UCSD-AML1 (cell line): ENCODE results near the gene CHCHD3.

Source experiments
- DNase-seq: peaks from one replicate; lab custom pipeline; 2025; ENCODE audit not compliant: unreplicated experiment; lab: John Stamatoyannopoulos, UW

CHCHD3 gene

DNA sequence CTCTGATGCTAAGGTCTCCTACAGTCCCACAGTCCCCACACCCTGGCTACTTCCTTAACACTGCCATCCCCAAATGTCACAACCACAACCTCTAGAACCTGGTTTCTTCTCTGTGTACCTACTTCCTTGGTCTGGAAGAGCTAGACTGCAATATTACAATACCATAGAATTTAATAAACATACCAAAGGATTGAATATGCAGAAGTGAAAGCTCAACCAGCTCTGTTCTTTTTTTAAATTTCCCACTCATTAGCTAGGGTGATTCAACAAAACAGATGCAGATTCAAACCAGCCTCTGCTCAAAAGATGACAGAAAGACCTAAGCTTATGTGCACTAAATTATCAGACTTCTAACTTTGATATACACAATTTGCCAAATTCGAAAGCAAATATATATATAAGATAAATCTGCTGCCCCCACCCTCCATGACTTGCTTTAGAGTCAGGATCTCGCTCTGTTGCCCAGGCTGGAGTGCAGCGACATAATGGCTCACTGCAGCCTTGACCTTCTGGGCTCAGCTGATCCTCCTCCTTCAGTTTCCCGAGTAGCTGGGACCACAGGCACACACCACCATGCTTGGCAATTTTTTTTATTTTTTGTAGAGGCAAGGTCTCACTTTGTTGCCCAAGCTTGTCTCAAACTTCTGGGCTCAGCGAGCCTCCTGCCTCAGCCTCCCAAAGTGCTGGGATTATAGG is 212.6 kb downstream of the CHCHD3 start:
- no peak for DNase-seq

GRCh38 chr7:132866551-132866950 is 215.3 kb downstream of the CHCHD3 start:
- no peak for DNase-seq

GRCh38 chr7:132866144-132866531 is 215.8 kb downstream of the CHCHD3 start:
- no peak for DNase-seq

DNA sequence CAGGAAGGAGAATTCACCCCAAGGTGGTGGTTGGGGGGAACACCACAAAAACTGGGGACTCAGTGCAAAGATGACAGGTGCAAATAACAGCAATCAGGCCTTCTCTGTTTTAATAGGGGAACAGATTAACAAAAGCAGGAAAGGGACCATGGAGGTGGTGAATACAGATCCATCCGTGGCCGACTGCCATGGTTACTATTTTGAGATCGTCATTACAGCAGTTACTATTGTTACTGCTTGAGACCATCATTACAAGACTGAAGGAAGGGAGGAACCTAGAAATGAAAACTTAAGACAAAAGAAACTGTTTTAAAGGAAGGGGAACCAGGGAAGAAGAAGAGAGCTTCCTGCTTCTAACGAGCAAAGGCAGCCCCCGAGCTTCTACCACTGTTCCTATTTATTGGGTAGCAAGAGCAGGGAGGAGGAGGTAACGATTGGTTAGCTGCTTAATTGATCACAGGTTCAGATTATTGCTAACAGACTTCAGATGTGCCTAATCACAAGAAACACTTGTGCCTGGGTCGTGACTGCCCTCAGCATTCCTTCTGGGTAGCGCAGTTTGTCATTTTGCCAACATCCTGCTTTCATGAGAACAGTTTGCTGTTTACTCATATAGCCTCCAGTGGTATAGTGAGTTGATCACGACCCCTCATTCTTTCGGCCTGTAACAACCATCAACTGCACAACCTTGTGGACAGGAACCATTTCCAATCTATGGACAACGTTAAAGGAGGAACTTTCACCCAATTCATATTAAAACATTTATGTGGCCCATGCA is 216.3 kb downstream of the CHCHD3 start:
- DNase-seq = no peak

DNA sequence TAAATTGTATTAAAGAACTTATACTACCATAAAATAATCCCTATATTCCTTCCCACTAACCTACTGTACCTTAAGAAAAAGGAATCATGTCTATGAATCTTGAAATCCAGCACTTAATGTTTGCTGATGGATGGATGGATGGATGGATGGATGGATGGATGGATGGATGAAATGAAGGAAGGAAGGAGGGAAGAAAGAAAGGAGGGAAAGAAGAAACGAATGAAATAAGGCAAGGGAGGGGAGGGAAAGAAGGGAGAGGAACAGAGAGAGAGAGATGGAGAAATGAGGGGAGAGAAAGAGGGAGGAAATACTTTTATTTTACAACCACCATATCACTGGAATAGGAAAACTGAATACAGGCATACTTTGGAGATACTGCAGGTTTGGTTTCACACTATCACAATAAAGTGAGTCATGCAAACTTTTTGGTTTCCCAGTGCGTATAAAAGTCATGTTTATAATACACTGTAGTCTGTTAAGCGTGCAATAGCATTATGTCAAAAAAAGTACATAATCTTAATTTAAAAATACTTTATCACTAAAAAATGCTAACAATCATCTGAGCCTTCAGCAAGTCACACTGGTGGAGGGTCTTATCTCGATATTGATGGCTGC is 219.8 kb downstream of the CHCHD3 start:
- no peak for DNase-seq

- DNase-seq = no peak
Measured at GRCh38 chr7:132861424-132861823, 220.5 kb downstream of the CHCHD3 start.

GRCh38 chr7:132859199-132859598 is 222.7 kb downstream of the CHCHD3 start:
- DNase-seq = no peak

DNA sequence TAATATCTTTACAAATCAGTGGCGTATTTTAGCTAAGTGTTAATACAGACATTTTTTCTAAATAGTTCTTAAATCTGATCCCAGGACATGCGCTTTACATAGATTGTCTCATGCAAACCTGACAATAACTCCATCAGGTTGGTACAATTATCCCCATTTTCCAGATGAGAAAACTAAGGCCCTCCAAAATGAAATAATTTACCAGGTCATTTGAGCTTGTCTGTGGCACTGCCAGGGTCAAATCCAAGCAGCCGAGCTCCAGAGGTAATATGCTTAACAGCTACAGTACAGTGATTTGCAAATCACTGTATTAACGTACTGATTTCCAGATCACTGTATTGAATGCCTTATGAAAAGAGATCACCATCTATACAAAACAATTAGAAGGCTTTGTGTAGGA is 223.1 kb downstream of the CHCHD3 start:
- no peak for DNase-seq

GRCh38 chr7:132858251-132858650 is 223.6 kb downstream of the CHCHD3 start:
- DNase-seq = no peak

DNA sequence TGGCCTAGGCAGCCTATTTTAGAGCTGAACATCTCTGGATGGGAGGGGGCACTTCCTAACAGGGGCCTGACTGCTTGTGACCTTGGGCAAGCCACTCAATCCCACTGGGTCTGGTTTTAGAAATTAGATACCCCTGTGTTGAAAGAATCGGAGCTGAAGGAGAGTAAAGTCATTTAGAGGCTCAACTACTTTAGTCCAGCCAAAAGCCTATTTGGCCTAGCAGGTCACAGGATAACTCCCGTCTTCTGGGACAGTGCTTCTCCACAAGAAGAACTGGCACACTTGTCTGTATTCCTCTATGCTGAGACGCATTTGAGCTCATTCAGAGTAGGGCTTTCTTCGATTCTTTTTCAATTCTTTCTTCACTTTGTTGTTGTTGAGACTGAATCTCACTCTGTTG is 224.2 kb downstream of the CHCHD3 start:
- no peak for DNase-seq

DNA sequence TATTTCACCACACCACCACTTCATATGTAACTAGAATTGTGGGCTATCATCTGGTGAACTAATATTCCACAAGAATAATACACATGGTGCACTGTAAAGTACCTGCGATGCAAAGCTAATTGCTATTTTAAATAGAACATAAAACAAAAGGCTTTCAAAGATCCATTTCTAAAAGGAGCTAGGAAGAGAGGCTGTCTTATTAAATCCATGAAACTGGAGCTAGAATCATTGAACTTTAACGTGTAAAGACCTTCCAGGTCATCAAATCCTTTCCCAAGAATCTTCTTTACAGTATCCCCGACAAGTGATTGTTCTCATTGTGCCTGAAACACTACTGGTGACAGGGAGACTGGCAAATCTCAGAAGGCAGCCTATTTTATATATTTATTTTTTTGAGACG is 224.9 kb downstream of the CHCHD3 start:
- DNase-seq = no peak

GRCh38 chr7:132856416-132856815 is 225.5 kb downstream of the CHCHD3 start:
- DNase-seq = no peak

DNA sequence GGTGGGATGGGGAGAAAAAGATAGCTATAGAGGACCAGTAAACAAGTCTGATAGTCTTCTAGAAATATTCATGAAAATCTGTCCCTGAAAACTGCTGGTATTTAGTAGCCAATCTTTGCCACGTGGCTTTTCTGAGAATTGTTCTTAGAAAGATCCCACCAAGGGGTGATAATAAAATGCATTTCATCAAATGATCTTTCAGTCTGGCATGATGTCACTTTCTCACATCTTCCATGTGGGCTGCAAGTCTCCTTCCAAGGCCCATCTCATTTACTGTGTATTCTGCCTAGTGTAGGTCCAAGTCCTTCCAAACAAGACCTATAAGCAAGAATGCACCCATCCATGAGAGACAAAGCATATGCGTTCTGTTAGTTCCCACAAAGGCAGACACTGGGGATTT is 226.0 kb downstream of the CHCHD3 start:
- DNase-seq = no peak

DNA sequence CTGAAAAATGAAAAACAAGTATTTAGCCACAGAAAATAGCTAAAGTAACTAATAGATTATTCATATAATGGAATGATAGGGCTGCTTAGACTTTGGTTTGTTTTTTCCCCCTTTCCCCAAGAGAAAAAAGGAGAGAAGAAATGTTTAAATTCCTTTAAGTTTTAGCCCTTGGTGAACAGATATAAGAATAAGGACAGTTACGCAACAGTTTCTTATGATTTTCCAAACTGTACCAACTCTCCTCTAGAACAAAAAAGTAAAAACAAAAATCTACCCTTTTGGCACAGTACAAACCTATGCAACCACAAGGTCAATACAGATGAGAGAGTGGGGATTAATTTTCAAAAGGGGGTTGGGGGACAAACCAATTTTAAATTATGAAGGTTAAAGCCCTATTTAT is 227.7 kb downstream of the CHCHD3 start:
- no peak for DNase-seq

DNA sequence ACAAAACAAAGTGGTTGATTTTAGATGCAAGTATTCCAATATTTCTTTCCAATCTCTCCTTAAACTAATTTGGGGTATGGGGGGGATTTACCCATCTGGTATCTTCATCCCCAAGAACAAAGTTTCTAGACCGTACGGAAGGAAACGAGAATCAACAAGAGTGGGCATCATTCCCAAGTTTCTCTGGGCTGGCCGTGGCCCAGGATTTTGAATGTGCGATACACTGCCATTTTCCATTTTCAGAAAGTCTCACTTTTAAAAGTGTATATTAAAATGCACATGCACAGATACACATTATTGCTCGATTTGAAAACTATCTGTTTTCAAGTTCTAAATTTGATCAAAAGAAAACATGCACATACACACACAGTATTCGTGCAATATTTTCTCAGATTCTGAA is 234.5 kb downstream of the CHCHD3 start:
- no peak for DNase-seq

DNA sequence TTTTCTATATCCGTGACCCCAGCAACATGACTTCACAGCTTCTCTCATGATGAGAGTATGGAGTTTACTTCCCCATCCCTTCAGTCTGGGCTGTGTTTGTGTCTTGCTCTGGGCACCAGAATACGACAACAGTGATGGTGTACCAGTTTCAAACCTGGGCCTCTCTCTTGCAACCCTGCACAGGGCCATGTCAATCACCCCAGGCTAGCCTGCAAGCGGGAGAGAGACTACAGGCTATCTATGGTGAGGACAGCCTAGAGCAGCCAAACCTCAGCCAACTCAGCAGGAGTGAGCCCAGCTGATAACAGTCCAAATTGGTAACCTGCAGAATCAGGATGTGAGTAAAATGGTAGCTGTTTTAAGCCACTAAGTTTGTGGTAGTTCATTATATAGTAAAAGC is 235.8 kb downstream of the CHCHD3 start:
- no peak for DNase-seq

DNA sequence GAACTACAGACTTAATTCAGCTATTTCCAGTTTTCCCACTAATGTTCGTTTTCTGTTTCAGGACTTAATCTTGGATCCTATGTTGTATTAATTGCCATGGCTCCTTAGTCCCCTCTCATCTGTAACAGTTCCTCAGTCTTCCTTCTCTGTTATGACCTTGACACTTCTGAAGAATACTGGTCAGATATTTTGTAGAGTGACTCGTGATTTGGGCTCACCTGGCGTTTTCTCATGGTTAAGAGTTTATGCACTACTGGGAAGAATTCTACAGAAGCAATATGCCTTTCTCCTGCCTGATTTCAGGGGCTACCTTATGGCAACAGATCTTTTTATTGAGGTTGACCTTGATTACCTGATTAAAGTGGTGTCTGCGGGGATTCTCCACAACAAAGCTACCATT is 239.4 kb downstream of the CHCHD3 start:
- DNase-seq = no peak

GRCh38 chr7:132840199-132840598 is 241.7 kb downstream of the CHCHD3 start:
- no peak for DNase-seq

GRCh38 chr7:132838313-132838712 is 243.6 kb downstream of the CHCHD3 start:
- no peak for DNase-seq

DNA sequence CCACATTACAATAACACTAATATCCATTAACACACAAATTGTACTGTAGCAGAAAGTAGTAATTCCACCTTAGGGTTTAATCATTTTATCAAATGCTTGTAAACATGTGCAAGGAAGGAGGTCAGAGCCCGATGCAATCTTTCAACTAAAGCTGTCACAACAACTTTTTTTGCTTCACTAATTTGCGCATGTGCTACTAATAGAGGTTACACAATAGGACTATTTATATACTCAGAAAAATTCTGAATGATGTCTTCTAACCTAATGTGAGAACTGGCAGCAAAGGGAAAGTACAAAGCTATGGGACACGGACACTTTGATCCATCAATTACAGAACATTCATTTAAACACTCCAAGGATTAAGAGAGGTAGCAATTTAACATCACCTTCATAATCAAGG is 244.4 kb downstream of the CHCHD3 start:
- DNase-seq = no peak

DNA sequence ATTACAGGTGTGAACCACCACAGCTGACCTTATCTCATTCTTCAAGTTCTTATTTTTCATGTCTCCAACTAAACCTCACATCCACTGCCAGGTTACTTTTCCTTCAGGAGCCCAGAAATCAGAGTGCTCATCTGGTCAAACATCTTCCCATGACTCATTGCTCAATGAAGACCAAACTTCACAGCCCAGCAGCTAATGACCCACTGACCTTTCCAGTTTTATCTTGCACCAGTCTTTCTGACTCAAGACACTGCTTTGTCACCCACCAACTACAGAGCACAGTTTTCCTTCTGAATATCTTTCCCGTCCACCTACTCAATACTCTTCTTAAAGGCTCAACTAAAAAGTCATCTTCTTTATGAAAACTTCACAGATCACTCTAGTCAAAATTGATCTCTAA is 245.1 kb downstream of the CHCHD3 start:
- no peak for DNase-seq

DNA sequence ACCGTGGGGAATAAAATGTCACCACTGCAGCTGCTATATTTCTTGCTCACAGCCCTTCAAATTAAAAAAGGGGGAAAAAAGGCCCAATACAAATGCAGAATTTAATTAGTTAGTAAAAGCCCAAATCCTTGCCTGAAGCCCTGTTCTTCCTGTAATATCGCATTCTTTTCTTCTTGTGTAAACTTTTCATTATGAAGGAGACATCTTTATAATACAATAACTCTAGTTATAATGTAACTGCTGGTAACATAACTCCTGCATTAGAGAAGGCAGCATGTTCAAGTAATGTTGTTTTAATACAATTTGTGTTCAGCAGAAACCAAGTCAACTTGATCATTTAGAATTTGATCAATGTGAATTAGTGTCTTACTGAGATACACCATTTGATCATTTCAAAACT is 250.9 kb downstream of the CHCHD3 start:
- no peak for DNase-seq
